GM23338 (cell line): Measurements from ENCODE around the gene CCDC137. TPM values are rescaled to one million over a fixed set of nuclear protein-coding genes. Genes with fewer than 3 reads are reported as not detected.
A peak's percentile ranks its signal among the peaks of the same experiment; 100 is the strongest.

Experiments
- ATAC-seq: fragments of 200-7000 bp; cut with Tn5 transposase; 3 replicates; pipeline ENCODE4 v1.9.1; 2020
- DNase-seq: peaks from one replicate; pipeline ENCODE4 v3.0.0-alpha.2; 2015; ENCODE audit warnings: low spot score
- H2AFZ ChIP-seq: fragments of 200-600 bp; sonication (generic); 2 replicates; pipeline ENCODE4 v1.8.0; 2016; ENCODE audit warnings: antibody characterized with exemption, mild to moderate bottlenecking, moderate library complexity
- H3F3A ChIP-seq: fragments of 200-600 bp; sonication (generic); replicated peaks from 2 replicates; pipeline ENCODE4 v1.8.0; 2017; ENCODE audit warnings: antibody characterized with exemption, mixed run types, low read depth
- H3K27ac ChIP-seq: fragments of 200-600 bp; sonication (generic); 2 replicates; pipeline ENCODE4 v1.6.1; 2016; ENCODE audit warnings: low read depth
- H3K27me3 ChIP-seq: fragments of 200-600 bp; sonication (generic); 2 replicates; pipeline ENCODE4 v1.8.0; 2016; ENCODE audit warnings: mild to moderate bottlenecking, mixed run types, moderate library complexity; ENCODE audit not compliant: insufficient read depth
- H3K36me3 ChIP-seq: fragments of 200-600 bp; sonication (generic); 2 replicates; pipeline ENCODE4 v1.8.0; 2016; ENCODE audit warnings: mild to moderate bottlenecking; ENCODE audit not compliant: insufficient read depth
- H3K4me1 ChIP-seq: fragments of 200-600 bp; sonication (generic); 2 replicates; pipeline ENCODE4 v1.8.0; 2016; ENCODE audit warnings: mild to moderate bottlenecking, moderate library complexity; ENCODE audit not compliant: insufficient read depth
- H3K4me2 ChIP-seq: fragments of 200-600 bp; sonication (generic); 2 replicates; pipeline ENCODE4 v1.7.1; 2017; ENCODE audit warnings: mixed run types
- H3K4me3 ChIP-seq: fragments of 200-600 bp; sonication (generic); 2 replicates; pipeline ENCODE4 v1.6.1; 2016; ENCODE audit warnings: mixed run types
- H3K79me2 ChIP-seq: fragments of 200-600 bp; sonication (generic); replicated peaks from 2 replicates; pipeline ENCODE4 v1.8.0; 2017; ENCODE audit warnings: mild to moderate bottlenecking; ENCODE audit not compliant: insufficient read depth
- H3K9me2 ChIP-seq: fragments of 200-600 bp; sonication (generic); 2 replicates; pipeline ENCODE4 v1.8.0; 2017; ENCODE audit not compliant: insufficient read depth
- H4K20me1 ChIP-seq: fragments of 200-600 bp; sonication (generic); replicated peaks from 2 replicates; pipeline ENCODE4 v1.8.0; 2017; ENCODE audit warnings: mild to moderate bottlenecking; ENCODE audit not compliant: insufficient read depth
- H3K27ac Mint-ChIP-seq: 2 replicates; pipeline ENCODE4 v1.8.0; 2020; ENCODE audit warnings: inconsistent platforms, mild to moderate bottlenecking, moderate library complexity, mixed read lengths
- H3K27me3 Mint-ChIP-seq: 3 replicates; pipeline ENCODE4 v1.8.0; 2022; ENCODE audit warnings: low read depth, mild to moderate bottlenecking, moderate library complexity, mixed read lengths, inconsistent platforms; ENCODE audit not compliant: insufficient read depth, poor library complexity
- H3K36me3 Mint-ChIP-seq: 3 replicates; pipeline ENCODE4 v1.8.0; 2021; ENCODE audit warnings: low read depth, mild to moderate bottlenecking, inconsistent platforms, moderate library complexity, mixed read lengths
- H3K4me1 Mint-ChIP-seq: 3 replicates; pipeline ENCODE4 v1.8.0; 2020; ENCODE audit warnings: mild to moderate bottlenecking, inconsistent platforms, mixed read lengths
- H3K4me3 Mint-ChIP-seq: 3 replicates; pipeline ENCODE4 v1.8.0; 2021; ENCODE audit warnings: moderate library complexity, mild to moderate bottlenecking, inconsistent platforms, mixed read lengths
- H3K9me3 Mint-ChIP-seq: 3 replicates; pipeline ENCODE4 v1.8.0; 2020; ENCODE audit warnings: moderate library complexity, mild to moderate bottlenecking, inconsistent platforms, mixed read lengths
- POLR2AphosphoS5 ChIP-seq: IDR thresholded peaks from 2 replicates; pipeline ENCODE4 v1.6.1; 2016; ENCODE audit warnings: antibody characterized with exemption, low read depth
- ZNF114 ChIP-seq: fragments of 250-450 bp; sonication (Bioruptor Pico); IDR thresholded peaks from 2 replicates; pipeline ENCODE4 v1.5.0; 2020; ENCODE audit warnings: mild to moderate bottlenecking, moderate library complexity
- ZNF331 ChIP-seq: fragments of 250-450 bp; sonication (Bioruptor Pico); IDR thresholded peaks from 2 replicates; pipeline ENCODE4 v1.5.0; 2020; ENCODE audit warnings: low read depth, mild to moderate bottlenecking, moderate library complexity
- polyA plus RNA-seq: library from polyadenylated mRNA; unstranded; fragments of >200 nt; fragmentation: Nextera tagmentation; extraction: Ambion mirVana; gene quantifications from 2 replicates; pipeline ENCODE4 v1.2.1, GENCODE V29; 2016
- total RNA-seq: library from RNA; depleted of rRNA; stranded (reverse); fragments of >200 nt; shearing (Covaris generic); gene quantifications from 2 replicates; pipeline ENCODE4 v1.2.3, GENCODE V29; 2014
- TF ChIP-seq, protein P1 (sequence below): fragments of 250-450 bp; sonication (Bioruptor Pico); IDR thresholded peaks from 2 replicates; pipeline ENCODE4 v1.5.0; 2020; ENCODE audit warnings: mild to moderate bottlenecking, moderate library complexity
- TF ChIP-seq, protein P2 (sequence below): IDR thresholded peaks from 2 replicates; pipeline ENCODE4 v1.6.1; 2016; ENCODE audit warnings: antibody characterized with exemption

Gene CCDC137
- total and polyA plus RNA-seq, 2 experiments from 2014 or later = 26.1 to 73.4 TPM

DNA sequence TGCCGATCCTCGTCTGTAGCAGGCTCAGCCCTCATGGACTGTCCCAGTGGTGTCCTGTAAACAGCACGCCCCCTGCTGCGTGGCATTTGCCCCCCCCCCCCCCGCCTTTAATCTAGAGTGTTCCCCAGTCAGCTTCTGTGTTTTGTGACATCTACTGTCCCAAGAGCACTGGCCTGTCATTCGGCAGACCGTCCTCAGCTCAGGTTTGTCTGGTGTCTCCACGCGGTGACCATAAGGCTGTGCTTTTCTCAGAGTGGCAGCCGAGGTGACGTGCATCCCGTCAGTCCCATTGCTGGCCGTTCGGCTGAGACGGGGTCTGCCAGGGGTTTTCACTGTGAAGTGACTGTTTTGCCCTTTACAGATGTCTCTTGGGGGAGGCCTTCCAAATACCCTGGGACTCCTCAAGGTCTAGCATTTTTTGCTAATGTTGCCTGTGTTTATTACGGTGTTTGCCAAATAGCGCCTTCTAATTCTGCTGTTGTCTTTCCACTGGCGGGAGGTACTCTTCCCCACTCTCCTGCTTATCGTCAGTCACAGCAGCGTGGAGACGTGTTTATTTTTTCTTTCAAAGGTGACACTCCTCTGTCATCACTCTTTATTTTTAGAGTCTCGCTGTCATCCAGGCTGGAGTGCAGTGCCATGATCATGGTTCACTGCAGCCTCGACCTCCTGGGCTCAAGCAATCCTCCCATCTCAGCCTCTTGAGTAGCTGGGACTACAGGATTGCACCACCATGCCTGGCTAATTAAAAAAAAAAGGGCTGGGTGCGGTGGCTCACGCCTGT lies 30.9 kb downstream of the CCDC137 start (continued):
- TF ChIP-seq, protein P1, sequence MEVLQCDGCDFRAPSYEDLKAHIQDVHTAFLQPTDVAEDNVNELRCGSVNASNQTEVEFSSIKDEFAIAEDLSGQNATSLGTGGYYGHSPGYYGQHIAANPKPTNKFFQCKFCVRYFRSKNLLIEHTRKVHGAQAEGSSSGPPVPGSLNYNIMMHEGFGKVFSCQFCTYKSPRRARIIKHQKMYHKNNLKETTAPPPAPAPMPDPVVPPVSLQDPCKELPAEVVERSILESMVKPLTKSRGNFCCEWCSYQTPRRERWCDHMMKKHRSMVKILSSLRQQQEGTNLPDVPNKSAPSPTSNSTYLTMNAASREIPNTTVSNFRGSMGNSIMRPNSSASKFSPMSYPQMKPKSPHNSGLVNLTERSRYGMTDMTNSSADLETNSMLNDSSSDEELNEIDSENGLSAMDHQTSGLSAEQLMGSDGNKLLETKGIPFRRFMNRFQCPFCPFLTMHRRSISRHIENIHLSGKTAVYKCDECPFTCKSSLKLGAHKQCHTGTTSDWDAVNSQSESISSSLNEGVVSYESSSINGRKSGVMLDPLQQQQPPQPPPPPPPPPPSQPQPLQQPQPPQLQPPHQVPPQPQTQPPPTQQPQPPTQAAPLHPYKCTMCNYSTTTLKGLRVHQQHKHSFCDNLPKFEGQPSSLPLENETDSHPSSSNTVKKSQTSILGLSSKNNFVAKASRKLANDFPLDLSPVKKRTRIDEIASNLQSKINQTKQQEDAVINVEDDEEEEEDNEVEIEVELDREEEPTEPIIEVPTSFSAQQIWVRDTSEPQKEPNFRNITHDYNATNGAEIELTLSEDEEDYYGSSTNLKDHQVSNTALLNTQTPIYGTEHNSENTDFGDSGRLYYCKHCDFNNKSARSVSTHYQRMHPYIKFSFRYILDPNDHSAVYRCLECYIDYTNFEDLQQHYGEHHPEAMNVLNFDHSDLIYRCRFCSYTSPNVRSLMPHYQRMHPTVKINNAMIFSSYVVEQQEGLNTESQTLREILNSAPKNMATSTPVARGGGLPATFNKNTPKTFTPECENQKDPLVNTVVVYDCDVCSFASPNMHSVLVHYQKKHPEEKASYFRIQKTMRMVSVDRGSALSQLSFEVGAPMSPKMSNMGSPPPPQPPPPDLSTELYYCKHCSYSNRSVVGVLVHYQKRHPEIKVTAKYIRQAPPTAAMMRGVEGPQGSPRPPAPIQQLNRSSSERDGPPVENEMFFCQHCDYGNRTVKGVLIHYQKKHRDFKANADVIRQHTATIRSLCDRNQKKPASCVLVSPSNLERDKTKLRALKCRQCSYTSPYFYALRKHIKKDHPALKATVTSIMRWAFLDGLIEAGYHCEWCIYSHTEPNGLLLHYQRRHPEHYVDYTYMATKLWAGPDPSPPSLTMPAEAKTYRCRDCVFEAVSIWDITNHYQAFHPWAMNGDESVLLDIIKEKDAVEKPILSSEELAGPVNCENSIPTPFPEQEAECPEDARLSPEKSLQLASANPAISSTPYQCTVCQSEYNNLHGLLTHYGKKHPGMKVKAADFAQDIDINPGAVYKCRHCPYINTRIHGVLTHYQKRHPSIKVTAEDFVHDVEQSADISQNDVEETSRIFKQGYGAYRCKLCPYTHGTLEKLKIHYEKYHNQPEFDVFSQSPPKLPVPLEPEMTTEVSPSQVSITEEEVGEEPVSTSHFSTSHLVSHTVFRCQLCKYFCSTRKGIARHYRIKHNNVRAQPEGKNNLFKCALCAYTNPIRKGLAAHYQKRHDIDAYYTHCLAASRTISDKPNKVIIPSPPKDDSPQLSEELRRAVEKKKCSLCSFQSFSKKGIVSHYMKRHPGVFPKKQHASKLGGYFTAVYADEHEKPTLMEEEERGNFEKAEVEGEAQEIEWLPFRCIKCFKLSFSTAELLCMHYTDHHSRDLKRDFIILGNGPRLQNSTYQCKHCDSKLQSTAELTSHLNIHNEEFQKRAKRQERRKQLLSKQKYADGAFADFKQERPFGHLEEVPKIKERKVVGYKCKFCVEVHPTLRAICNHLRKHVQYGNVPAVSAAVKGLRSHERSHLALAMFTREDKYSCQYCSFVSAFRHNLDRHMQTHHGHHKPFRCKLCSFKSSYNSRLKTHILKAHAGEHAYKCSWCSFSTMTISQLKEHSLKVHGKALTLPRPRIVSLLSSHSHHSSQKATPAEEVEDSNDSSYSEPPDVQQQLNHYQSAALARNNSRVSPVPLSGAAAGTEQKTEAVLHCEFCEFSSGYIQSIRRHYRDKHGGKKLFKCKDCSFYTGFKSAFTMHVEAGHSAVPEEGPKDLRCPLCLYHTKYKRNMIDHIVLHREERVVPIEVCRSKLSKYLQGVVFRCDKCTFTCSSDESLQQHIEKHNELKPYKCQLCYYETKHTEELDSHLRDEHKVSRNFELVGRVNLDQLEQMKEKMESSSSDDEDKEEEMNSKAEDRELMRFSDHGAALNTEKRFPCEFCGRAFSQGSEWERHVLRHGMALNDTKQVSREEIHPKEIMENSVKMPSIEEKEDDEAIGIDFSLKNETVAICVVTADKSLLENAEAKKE = no peak
- TF ChIP-seq ZNF331 (CRISPR knock-in tag) (no peak), ZNF114 (CRISPR knock-in tag) (no peak)

DNA sequence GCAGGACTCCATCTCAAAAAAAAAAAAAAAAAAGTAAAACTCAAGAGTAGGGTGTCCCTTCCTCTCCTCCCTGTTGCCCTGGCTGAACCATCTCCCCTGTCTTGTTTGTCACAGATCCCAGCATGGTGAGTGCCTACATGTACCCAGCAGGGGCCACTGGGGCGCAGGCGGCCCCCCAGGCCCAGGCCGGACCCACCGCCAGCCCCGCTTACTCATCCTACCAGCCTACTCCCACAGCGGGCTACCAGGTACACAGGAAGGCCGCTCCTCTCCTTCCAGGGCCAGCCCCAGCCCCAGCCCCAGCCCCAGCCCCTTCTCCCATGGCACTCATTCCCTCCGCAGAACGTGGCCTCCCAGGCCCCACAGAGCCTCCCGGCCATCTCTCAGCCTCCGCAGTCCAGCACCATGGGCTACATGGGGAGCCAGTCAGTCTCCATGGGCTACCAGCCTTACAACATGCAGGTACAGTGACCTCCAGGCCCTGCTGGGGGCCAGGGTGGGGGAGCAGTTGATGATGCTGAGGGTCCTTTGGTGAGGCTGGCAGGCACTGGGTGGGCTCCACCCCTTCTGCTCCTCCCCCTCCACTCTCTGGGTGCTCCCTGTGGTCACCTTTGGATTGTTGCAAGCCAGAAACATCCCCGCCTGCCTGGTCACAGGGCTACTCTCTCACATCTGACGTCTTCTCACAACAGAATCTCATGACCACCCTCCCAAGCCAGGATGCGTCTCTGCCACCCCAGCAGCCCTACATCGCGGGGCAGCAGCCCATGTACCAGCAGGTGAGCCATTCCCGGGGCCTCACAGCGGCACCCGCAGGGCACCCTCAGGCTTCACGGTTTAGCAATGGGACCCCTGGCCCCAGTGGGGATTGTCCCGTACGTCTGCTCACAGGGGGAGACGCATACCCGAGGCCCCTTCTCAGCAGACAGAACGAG lies 34.1 kb downstream of the CCDC137 start:
- H3K4me3 Mint-ChIP-seq = peak overlapping the region; percentile 23; the same call in 2 of the 3 replicates
- TF ChIP-seq POLR2AphosphoS5 = no peak
- TF ChIP-seq, protein P1 = no peak
- TF ChIP-seq, protein P2, sequence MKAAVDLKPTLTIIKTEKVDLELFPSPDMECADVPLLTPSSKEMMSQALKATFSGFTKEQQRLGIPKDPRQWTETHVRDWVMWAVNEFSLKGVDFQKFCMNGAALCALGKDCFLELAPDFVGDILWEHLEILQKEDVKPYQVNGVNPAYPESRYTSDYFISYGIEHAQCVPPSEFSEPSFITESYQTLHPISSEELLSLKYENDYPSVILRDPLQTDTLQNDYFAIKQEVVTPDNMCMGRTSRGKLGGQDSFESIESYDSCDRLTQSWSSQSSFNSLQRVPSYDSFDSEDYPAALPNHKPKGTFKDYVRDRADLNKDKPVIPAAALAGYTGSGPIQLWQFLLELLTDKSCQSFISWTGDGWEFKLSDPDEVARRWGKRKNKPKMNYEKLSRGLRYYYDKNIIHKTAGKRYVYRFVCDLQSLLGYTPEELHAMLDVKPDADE = no peak

More for the DNA sequence above, 34.1 kb downstream of the CCDC137 start:
- Histone ChIP-seq H3K9me2 (no peaks in the 10 kb centered on the region), H3K36me3 (peaks cover 3% of the 10 kb centered on the region), H3K4me1 (peaks cover 10% of the 10 kb centered on the region), H3F3A (peaks cover 26% of the 10 kb centered on the region), H3K4me2 (no peak overlapping the region), H2AFZ (no peak overlapping the region), H3K79me2 (peaks cover 51% of the 10 kb centered on the region), H3K27me3 (no peaks in the 10 kb centered on the region), H4K20me1 (peaks cover 12% of the 10 kb centered on the region), H3K27ac (0 out of 2 replicates have a peak overlapping the region, but pooled peaks have one; percentile 26), H3K4me3 (no peak overlapping the region)
- H3K4me1 Mint-ChIP-seq = peaks cover 10% of the 10 kb centered on the region; the same call in 2 of the 3 replicates
- ATAC-seq (no peak), DNase-seq (no peak)
- H3K9me3 Mint-ChIP-seq = no peaks in the 10 kb centered on the region
- peaks cover 15% of the 10 kb centered on the region for H3K27me3 Mint-ChIP-seq
- no peak overlapping the region; the same call in 1 of the 2 replicates for H3K27ac Mint-ChIP-seq
- peaks cover 60% of the 10 kb centered on the region for H3K36me3 Mint-ChIP-seq
